HL-60 (cell line): ENCODE measurements around the gene EGFR.

Source experiments
- GABPA ChIP-seq: IDR thresholded peaks from 2 replicates; pipeline ENCODE4 v1.6.1; 2012; ENCODE audit warnings: low read depth
- POLR2AphosphoS5 ChIP-seq: IDR thresholded peaks from 2 replicates; pipeline ENCODE4 v1.6.1; 2012; ENCODE audit warnings: low read depth
- REST ChIP-seq: IDR thresholded peaks from 2 replicates; pipeline ENCODE4 v1.6.1; 2012; ENCODE audit warnings: low read depth; ENCODE audit not compliant: insufficient replicate concordance
- TF ChIP-seq, protein P1 (sequence below): IDR thresholded peaks from one replicate; pipeline ENCODE4 v1.5.1; 2011; ENCODE audit warnings: low read length, control low read depth, inconsistent platforms; ENCODE audit not compliant: insufficient read depth

DNA sequence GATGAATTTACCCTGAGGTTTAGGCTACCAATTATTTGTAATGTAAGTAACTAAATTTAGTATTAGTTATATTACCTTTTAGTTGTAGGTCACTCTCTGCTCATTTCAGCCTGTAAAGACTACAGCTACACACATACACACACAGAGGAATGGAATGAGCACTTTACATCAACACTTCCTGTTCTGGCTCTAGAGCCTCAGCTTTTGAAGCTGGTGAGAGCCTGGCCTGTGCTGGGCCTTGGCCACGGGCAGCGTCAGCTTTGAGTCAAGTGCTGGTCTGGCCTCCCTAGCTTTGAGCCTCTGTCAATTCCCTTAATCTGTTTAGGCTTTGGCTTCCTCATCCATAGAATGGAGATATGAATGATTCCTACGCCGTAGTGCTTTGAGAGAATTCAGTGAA lies 141.7 kb downstream of the EGFR start:
- TF ChIP-seq, protein P1, sequence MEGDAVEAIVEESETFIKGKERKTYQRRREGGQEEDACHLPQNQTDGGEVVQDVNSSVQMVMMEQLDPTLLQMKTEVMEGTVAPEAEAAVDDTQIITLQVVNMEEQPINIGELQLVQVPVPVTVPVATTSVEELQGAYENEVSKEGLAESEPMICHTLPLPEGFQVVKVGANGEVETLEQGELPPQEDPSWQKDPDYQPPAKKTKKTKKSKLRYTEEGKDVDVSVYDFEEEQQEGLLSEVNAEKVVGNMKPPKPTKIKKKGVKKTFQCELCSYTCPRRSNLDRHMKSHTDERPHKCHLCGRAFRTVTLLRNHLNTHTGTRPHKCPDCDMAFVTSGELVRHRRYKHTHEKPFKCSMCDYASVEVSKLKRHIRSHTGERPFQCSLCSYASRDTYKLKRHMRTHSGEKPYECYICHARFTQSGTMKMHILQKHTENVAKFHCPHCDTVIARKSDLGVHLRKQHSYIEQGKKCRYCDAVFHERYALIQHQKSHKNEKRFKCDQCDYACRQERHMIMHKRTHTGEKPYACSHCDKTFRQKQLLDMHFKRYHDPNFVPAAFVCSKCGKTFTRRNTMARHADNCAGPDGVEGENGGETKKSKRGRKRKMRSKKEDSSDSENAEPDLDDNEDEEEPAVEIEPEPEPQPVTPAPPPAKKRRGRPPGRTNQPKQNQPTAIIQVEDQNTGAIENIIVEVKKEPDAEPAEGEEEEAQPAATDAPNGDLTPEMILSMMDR, result no peak
- TF ChIP-seq POLR2AphosphoS5 (no peak), REST (no peak), GABPA (no peak)
